T-helper 1 cell treated with Interleukin-12 subunit alpha and Interleukin-12 subunit beta and Interleukin-4 antibody, amounts not matched to agents 30 ng/mL and 1 ng/mL, for 36 hours (primary cell): ENCODE measurements around the gene KRT13. TPM values are rescaled to one million over a fixed set of nuclear protein-coding genes. Genes with fewer than 3 reads are reported as not detected.

Source experiments
- intact Hi-C: fragments of 100-400 bp; cut with micrococcal nuclease; formaldehyde crosslinking; loops from one replicate; pipeline ENCODE4 v1.15.1; 2024
- total RNA-seq: library from RNA; stranded (reverse); gene quantifications from 2 replicates; pipeline ENCODE4 v1.2.3, GENCODE V29; 2022

KRT13 gene
- total RNA-seq, 1 donor from 2014 or later = not detected

DNA sequence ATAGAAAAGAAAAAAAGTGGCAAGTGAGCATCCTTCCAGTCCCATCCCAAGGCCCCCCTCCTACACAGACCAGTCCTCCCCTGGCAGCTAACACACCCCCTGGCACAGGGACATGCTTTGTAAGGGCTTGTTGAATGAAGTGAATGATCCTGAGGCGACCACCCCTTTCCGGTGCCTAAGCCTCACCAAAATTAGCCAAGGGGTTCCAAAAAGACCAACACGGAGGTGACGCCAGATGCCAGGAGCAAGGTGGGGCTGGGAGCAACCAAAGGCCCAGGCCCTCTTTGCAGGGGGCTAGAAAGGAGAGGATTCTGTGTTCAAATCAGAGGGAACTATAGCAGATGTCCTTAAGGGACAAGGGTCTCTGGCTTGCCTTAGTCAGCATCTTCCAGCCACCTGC lies 30.0 kb downstream of the KRT13 start:
- intact Hi-C loops = no loop called here

DNA sequence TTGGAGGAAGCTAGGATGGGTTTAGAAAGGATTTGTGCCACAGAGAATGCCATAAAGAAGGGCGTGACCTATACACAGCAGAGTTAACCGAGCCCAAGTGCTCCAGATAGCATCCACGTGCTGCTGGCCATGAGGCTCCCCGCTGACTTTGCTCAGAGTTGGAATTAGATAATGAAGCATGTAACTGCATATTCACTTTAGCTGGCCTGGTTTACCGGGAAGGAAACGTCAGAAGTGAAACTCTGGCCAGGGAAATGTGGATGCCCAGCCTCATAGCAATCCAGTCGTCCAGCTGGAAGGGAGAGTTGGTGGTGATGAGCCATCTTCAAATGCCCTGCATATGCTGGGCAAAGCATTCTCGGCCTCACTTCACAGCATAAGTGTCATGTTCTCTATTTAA lies 30.5 kb downstream of the KRT13 start:
- intact Hi-C loops = no loop called here

DNA sequence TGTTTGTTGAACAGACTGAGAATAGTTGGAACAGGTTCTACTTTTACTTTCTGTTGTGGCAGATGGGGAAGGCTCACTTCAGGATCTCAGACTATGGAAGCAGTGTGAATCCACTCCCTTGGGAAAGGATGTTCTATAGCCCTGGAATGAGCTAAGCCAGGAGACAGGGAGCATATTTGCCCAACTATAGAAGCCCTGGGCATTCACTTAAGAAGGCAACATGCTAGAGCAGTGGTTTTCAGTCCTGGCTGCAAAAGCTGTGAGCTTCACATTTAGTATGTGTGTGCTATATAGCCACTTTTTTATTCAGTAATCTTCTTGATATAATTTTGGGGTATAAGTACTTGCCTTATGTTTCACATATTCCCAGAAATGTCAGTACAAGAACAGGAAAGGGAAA lies 37.1 kb downstream of the KRT13 start:
- intact Hi-C loops = no loop called here

DNA sequence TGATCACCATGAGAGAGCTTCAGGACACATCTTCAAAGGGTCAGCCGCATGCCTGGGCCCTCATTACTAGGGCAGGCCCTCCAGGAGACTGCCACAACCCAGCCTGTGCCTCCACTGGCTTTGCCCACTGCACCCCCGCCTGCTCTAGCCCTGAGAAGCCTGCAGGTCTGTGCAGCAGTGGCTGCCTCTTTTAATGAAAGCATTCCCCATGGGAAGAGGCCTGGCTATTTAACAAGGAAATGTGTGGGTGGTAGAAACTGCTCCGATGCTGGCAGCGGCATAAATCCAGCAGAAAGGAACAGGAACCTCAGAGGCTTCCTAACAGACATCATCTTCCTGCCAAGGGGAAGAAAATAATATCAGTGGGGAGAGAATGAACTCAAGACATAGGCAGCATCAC lies 37.9 kb downstream of the KRT13 start:
- intact Hi-C loops = no loop called here

DNA sequence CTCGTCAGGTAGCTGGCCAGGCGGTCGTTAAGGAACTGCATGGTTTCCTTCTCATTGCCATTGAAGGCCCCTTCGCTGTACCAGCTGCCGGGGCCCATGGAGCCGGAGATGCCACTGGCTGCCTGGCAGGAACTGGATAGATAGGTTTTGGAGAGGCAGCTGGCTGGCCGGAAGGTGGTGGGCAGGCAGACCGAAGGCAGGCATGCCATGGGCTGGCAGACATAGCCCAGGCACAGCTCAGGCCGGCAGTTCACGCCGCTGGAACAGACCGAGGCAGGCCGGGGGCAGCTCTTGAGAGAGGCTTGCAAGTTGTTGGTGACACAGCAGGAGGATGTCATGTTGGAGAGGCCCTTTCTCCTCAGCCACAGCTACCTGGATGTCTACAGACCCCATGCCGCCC lies 38.4 kb downstream of the KRT13 start, which contains the start of gene KRT32:
Gene KRT32, minus strand, starts transcription at position 399 of the 400 bp plus-strand sequence. Its CDS starts 61 bp downstream, at position 338.
- intact Hi-C loops = no loop called here

DNA sequence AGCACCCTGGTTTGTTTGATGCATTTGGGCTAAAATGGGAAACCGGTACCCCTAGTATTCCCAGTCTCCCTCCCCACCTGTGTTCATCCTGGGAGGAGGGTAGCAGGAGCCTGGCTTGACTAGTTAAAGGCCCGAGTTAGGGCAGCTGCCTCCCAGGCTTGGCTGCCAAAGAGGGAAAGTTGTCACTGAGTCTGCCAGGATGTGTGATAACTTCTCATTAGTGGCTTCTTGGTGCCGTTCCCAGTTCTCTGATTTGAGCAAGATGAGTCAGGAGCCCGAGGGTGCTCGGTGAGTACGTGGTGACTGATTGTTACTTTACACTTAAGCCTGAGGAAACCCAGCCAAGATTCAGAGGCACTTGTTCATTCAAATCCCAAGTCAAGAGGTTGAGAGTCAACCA lies 40.7 kb downstream of the KRT13 start:
- intact Hi-C loops = no loop called here

DNA sequence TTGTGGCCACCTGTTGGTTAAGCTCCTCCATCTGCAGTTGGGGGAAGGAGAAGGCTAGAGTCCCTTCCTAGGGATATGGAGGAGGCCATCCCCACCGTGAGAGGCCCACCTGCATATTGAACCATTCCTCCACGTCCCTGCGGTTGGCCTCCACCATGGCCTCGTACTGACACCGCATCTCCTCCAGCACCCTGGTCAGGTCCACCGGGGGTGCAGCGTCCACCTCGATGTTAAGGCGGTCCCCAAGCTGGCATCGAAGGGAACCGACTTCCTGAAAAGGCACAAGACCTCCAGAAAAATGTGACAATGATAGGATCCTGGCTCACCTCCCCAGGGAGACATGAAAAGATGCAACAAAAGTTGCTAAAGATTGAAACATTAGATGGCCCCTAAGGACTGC lies 41.2 kb downstream of the KRT13 start:
- intact Hi-C loops = no loop called here

DNA sequence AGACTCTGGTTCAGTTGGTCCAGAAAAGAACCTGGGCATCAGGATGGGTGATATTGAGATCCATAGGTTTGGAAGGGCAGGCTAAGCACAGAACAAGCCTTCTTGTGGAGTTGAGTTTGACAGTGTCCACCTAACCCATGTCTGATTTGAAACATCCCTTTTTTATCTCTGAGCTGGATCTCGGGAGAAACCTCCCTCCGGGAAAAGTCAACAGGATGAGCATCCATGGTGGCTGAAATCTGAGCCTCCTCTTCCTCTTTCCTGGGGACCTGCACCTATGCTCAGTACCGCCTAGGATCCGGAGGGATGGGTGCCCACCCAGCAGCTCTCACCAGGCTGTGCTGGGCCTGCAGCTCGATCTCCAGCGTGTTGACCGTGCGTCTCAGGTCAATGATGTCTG lies 41.7 kb downstream of the KRT13 start:
- intact Hi-C loops = no loop called here

DNA sequence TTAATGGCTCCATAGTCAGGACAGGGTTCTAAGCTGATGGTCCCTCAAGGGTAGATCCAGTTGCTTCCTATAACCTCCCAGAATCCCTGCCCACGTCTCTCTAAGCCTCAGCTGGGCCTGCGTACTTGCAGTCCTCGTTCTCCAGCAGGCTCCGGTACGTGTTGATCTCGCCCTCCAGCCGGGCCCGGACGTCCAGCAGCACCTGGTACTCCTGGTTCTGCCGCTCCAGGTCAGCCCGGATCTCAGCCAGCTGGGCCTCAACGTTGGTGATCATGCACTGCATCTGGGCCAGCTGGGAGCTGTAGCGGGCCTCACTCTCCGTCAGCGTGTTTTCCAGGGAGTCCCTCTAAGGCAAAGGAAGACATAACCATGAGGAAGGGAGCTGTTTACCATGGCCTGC lies 42.7 kb downstream of the KRT13 start:
- intact Hi-C loops = no loop called here

DNA sequence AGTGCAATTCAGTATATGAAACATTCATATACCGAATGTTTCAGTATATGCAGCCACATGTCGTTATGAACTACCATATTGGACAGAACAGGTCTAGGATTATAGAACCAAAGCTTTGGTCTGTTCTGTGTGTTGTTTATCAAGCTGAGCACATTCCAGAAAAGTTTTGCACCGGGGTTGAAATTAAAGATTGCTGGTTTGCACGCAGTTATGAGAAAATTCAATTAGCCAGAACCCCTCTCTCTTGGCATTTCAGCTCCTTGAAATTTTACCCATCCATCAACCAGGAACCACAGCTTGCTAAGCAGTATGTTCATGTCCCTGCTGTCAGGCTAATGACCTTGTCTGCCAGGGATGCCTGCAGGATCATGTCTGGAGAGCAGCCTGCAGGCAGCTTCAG lies 47.7 kb downstream of the KRT13 start:
- intact Hi-C loops = no loop called here

DNA sequence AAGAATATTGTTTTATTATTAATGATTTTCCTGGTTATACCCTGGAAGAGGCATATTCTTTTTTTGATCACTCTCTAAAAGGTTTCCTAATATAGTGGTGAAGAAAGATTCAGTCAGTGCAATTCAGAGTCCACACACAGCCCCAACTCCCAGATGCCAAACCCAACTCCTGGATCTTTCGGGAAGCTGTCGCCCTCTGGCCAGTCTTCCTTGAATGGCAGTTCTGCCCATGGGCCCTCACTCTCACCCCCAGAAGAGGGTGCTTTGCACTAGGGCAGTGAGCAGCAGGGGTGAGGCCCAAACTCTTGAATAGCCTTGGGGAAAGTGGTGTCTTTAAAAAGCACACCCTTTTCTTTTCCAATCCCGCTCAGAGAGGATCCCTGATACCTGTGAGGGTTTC lies 49.2 kb downstream of the KRT13 start:
- intact Hi-C loops = no loop called here

DNA sequence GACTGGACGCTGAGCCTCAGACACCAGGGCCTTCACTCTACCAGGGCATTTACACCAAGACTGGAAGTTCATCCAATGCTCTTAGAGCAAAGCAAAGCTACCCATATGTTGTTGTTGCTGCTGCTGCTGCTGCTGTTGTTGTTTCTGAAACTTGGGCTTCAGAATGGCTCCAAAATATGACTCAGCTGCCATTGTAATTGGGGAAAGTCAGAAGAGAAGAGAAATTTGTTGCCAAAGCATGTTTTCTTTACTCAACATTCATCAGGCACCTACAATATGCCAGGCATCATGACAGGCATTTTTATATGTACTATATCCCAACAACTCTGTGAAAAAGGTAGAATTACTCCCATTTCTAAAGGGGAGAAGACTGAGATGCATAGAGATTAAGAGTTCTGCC lies 50.2 kb downstream of the KRT13 start:
- intact Hi-C loops = no loop called here

DNA sequence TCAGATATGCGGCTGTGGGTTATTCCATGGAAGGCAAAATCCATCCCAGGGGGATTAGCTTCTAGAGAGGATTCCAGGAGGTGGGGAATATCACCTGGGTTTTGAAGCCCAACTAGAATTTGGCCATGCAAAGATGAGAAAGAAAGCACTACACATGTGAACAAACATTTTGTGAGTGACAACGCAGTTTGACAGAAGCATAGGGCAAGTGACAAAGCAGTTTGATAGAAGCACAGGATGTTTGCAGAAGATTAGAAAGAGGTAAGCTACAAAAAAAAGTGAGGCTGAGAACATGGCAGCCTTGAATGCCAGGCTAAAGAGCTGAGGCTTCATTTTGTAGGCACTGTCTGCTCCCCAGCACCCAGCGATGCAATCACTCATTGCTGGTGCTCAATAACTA lies 52.3 kb downstream of the KRT13 start:
- intact Hi-C loops = no loop called here

DNA sequence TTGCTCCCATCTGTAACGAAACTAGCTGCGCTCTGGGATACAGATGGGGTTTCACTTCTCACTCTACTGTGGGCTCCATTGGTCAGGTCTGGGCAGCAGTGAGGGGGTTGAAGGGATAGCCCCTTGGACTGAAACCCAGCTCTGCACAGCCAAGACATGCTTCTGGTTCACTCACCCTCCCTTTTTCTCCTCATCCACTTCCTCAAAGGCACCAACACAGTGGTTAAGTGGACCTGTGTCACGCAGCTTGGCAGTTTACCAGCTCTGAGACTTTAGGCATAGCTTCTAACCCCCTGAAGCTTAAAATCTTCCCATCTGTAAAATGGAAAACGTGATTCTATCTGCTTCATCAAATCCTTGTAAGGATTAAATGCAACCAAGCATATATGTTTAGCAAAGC lies 53.1 kb downstream of the KRT13 start:
- intact Hi-C loops = no loop called here

DNA sequence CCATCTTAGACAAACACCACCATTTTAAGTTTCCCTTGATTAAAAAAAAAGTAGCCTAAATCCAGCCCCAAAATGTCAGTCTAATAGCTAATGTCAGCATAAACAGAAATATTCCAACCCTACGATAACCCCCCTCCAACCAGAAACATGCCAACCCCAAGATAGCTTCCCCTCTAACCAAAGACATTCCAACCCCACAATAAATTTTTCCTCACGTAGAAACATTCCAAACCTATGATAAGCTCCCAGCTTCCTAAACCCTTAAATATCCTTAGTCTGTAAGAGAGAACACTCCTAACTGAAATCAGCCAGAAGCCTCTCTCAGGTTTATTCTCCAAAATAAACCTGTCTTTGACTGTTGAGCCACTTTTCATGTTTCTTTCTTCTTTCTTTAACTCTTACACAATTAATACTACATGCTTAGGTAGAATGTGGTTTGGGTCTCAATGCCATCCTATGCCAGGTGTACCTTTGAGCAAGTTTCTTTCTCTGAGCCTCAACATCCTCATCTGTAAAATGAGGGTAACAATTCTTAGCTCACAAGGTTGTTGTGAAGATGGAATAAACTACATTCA lies 54.2 kb downstream of the KRT13 start:
- intact Hi-C loops = no loop called here

Other genes starting within 250 kb of the KRT13 start
- not detected in 2 replicates for gene KRTAP9-6, start 240.2 kb downstream of the KRT13 start, total RNA-seq
- gene KRTAP9-7, start 229.9 kb downstream of the KRT13 start, total RNA-seq = not detected in 2 replicates
- gene KRTAP29-1, start 202.8 kb downstream of the KRT13 start, total RNA-seq = not detected in 2 replicates
- not detected in 2 replicates for gene KRTAP16-1, start 196.3 kb downstream of the KRT13 start, total RNA-seq
- not detected in 2 replicates for gene KRTAP17-1, start 189.9 kb downstream of the KRT13 start, total RNA-seq
- not detected in 2 replicates for gene KRT33A, start 154.8 kb downstream of the KRT13 start, total RNA-seq
- not detected in 2 replicates for gene KRT33B, start 135.8 kb downstream of the KRT13 start, total RNA-seq
- not detected in 2 replicates for gene KRT34, start 123.3 kb downstream of the KRT13 start, total RNA-seq
- gene KRT31, start 108.0 kb downstream of the KRT13 start, total RNA-seq = not detected in 2 replicates
- gene KRT37, start 81.0 kb downstream of the KRT13 start, total RNA-seq = not detected in 2 replicates
- gene KRT38, start 64.6 kb downstream of the KRT13 start, total RNA-seq = not detected in 2 replicates
- gene KRT32, start 38.2 kb downstream of the KRT13 start, total RNA-seq = not detected in 2 replicates
- gene KRT35, start 24.5 kb downstream of the KRT13 start, total RNA-seq = not detected in 2 replicates
- not detected in 2 replicates for gene KRT36, start 15.7 kb downstream of the KRT13 start, total RNA-seq
- gene KRT15, start 13.3 kb upstream of the KRT13 start, total RNA-seq = not detected in 2 replicates
- not detected in 2 replicates for gene KRT19, start 22.7 kb upstream of the KRT13 start, total RNA-seq
- gene KRT9, start 66.4 kb upstream of the KRT13 start, total RNA-seq = not detected in 2 replicates
- not detected in 2 replicates for gene KRT14, start 81.3 kb upstream of the KRT13 start, total RNA-seq
- not detected in 2 replicates for gene KRT16, start 107.2 kb upstream of the KRT13 start, total RNA-seq
- 0.54 and 0.59 TPM in 2 replicates for gene KRT17, start 119.0 kb upstream of the KRT13 start, total RNA-seq
- gene EIF1, start 183.3 kb upstream of the KRT13 start, total RNA-seq = 833 and 842 TPM in 2 replicates
- gene GAST, start 206.7 kb upstream of the KRT13 start, total RNA-seq = not detected in 2 replicates
- 0.05 TPM in 2 replicates for gene HAP1, start 229.0 kb upstream of the KRT13 start, total RNA-seq